NB4 (cell line): ENCODE data around the gene PRADC1.

ENCODE experiments used
- MYC ChIP-seq: IDR thresholded peaks from 2 replicates; pipeline ENCODE4 v1.6.1; 2011; ENCODE audit warnings: low read depth, low read length
- POLR2A ChIP-seq: IDR thresholded peaks from 2 replicates; pipeline ENCODE4 v1.6.1; 2011; ENCODE audit warnings: mild to moderate bottlenecking; ENCODE audit not compliant: insufficient read length; ENCODE audit errors: extremely low read depth
- TF ChIP-seq, protein P1 (sequence below): IDR thresholded peaks from one replicate; pipeline ENCODE4 v1.5.1; 2012; ENCODE audit warnings: low read depth, low read length

DNA sequence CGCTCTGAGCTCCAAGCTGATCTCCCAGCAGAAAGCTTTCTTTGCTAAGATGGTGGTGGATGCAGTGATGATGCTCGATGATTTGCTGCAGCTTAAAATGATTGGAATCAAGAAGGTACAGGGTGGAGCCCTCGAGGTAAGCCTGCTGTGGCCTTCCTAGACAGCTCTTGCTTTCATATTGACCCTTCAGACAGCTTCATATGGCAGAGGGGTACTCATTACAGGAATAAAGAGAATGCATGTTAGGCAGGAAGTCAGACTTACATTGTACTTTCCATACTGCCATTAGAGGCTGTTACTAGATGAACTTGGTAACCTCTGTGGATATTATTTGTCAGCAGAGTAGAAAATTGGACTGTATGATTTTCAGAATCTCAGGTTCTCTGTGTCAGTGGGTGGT lies 11.5 kb upstream of the PRADC1 start:
- TF ChIP-seq, protein P1, sequence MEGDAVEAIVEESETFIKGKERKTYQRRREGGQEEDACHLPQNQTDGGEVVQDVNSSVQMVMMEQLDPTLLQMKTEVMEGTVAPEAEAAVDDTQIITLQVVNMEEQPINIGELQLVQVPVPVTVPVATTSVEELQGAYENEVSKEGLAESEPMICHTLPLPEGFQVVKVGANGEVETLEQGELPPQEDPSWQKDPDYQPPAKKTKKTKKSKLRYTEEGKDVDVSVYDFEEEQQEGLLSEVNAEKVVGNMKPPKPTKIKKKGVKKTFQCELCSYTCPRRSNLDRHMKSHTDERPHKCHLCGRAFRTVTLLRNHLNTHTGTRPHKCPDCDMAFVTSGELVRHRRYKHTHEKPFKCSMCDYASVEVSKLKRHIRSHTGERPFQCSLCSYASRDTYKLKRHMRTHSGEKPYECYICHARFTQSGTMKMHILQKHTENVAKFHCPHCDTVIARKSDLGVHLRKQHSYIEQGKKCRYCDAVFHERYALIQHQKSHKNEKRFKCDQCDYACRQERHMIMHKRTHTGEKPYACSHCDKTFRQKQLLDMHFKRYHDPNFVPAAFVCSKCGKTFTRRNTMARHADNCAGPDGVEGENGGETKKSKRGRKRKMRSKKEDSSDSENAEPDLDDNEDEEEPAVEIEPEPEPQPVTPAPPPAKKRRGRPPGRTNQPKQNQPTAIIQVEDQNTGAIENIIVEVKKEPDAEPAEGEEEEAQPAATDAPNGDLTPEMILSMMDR, result no peak
- TF ChIP-seq MYC, result no peak
- TF ChIP-seq POLR2A, result no peak
